Thyroid gland (tissue), 4 donors: ENCODE results near the gene AMN.

Experiments used
- POLR2A ChIP-seq, 2 donors: fragments of 450-650 bp; IDR thresholded peaks; one replicate each; pipeline ENCODE4 v1.6.1; 2017; ENCODE audit warnings: antibody characterized with exemption in 2 of 2, mild to moderate bottlenecking in 2 of 2, moderate library complexity in 1 of 2
- TF ChIP-seq, protein P1 (sequence below), 6 experiments: fragments of 200-600 bp in 3 of 6; fragments of 450-650 bp in 3 of 6; sonication (generic) in 3 of 6; IDR thresholded peaks; one replicate each; pipeline ENCODE4 v1.5.1; 2016 to 2019; ENCODE audit warnings: antibody characterized with exemption in 6 of 6, mild to moderate bottlenecking in 2 of 6, inconsistent platforms in 1 of 6, moderate library complexity in 1 of 6

DNA sequence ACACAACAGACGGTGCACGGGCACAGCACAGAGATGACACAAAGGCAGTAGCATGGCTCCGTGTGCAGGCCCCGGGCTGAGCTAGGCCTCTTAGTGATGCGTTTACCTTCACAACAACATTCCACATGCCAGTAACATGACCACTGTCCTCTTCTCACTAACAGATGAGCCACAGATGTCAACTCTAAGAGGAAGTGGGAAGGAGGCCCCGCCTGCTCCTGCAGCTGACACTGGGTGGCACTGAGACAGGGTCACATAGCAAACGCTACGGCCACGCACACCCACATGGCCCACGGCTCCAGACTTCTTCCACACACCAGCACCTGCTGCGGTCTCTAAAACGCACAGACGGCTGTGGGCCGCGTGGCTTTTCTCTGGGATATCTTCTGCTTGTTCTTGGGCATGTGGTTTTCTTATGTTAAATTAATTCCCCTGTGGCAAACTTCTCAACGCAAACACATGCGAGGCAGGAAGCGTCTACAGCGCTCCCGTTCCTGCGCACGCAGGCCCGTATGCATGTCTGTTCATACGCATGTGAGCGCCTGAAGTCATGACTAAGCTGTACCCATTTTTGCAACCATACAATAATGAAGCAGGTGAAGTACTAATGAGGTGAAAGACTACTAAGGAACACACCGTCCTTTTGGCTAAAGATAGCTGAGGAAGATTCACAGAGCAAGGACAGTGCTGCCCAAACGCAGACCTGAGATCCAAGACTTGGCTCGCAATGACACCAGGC, 26.8 kb downstream of the AMN start:
- TF ChIP-seq, protein P1, sequence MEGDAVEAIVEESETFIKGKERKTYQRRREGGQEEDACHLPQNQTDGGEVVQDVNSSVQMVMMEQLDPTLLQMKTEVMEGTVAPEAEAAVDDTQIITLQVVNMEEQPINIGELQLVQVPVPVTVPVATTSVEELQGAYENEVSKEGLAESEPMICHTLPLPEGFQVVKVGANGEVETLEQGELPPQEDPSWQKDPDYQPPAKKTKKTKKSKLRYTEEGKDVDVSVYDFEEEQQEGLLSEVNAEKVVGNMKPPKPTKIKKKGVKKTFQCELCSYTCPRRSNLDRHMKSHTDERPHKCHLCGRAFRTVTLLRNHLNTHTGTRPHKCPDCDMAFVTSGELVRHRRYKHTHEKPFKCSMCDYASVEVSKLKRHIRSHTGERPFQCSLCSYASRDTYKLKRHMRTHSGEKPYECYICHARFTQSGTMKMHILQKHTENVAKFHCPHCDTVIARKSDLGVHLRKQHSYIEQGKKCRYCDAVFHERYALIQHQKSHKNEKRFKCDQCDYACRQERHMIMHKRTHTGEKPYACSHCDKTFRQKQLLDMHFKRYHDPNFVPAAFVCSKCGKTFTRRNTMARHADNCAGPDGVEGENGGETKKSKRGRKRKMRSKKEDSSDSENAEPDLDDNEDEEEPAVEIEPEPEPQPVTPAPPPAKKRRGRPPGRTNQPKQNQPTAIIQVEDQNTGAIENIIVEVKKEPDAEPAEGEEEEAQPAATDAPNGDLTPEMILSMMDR (IDR thresholded peaks at IDR 0.05): no peak
- TF ChIP-seq POLR2A (IDR thresholded peaks at IDR 0.05): no peak
